ENCODE measurements around the gene ERCC6L2.

Gene ERCC6L2

GRCh38 chr9:95920017-95920416 is 44.5 kb downstream of the ERCC6L2 start:
- no peak overlapping the region for H3K4me3 ChIP-seq (ENCODE audit: low read depth, low read length)

- H3K4me3 ChIP-seq (ENCODE audit: low read depth, low read length): no peak overlapping the region
Measured at GRCh38 chr9:95923794-95924193, 48.3 kb downstream of the ERCC6L2 start.

DNA sequence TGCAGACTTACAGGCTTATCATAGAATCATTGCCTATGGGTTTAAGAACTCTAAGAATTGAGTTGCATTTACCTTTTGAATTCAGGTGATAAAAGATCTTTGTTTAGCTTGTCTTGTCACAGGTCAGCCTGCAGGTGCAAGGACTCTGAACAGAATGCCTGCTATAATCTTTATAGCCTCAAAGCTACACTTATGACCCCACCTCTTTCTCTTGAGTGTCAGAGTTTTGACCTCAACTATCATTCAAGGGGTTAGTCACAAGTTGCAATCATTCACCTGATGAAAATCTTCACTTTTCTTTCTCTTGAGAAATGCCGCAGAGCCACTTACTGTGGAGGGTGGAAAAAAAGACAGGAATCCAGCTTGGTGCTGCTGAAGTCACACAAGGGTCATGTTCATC is 49.5 kb downstream of the ERCC6L2 start:
- no peak overlapping the region for H3K4me3 ChIP-seq (ENCODE audit: low read depth, low read length)

GRCh38 chr9:95927271-95928004 is 51.9 kb downstream of the ERCC6L2 start:
- H3K4me3 ChIP-seq (ENCODE audit: low read depth, low read length): no peak overlapping the region

- no peak overlapping the region for H3K4me3 ChIP-seq (ENCODE audit: low read depth, low read length)
Measured at GRCh38 chr9:95930277-95930676, 54.8 kb downstream of the ERCC6L2 start.

- H3K4me3 ChIP-seq (ENCODE audit: low read depth, low read length): no peak overlapping the region
Measured at GRCh38 chr9:95935861-95936578, 60.5 kb downstream of the ERCC6L2 start.

DNA sequence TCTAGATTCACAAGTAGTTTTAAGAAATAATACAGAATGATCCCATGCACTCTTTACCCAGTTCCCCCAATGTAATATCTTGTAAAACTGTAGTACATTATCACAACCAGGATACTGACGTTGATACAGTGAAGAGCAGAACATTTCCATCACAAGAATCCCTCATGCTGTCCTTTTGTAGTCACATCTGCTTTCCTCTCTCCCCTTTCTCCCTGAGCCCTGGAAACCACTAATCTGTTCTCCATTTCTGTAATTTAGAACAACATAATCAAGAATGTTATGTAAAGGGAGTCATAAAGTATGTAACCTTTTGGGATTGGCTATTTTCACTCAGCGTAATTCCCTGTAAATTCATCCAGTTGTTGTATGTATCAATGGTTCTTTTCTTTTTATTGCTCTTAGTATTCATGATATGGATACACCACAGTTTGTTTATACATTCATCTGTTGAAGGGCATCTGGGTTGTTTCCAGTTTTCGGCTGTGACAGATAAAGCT is 61.1 kb downstream of the ERCC6L2 start:
- no peak overlapping the region for H3K4me3 ChIP-seq (ENCODE audit: low read depth, low read length)

DNA sequence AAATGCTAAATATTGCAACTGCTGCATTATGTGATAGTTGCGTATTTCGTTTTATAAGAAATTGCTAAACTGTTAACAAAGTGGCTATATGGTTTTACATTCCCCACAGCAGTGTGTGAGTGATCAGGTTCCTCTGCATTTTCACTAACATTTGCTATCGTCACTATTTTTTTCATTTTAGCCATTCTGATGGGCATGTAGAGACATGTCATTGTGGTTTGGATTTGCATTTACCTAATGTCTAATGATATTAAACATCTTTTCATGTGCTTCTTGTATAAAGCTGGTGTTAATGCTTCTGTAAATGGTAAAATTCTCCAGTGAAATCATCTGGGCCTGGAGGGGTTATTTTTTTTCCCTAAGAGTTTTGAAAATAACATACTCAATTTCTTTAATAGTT is 61.6 kb downstream of the ERCC6L2 start:
- H3K4me3 ChIP-seq (ENCODE audit: low read depth, low read length): no peak overlapping the region

DNA sequence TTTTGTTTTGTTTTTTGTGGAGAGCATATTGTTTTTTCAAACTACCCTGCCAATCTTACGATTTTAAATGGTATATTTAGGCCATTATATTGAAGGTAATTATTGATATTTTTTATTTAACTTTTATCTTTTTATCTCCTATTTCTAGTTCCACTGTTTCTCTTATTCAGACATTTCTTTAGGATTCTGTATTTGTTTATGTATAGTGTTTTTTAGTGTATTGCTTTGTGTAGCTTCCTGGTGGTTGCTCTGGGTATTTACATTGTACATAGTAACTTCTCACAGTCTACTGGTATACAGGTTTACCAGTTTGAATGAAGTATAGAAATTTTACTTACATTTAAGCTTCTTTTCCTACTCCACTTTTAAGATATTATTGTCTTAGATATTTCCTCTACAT is 63.2 kb downstream of the ERCC6L2 start:
- H3K4me3 ChIP-seq (ENCODE audit: low read depth, low read length): no peak overlapping the region

DNA sequence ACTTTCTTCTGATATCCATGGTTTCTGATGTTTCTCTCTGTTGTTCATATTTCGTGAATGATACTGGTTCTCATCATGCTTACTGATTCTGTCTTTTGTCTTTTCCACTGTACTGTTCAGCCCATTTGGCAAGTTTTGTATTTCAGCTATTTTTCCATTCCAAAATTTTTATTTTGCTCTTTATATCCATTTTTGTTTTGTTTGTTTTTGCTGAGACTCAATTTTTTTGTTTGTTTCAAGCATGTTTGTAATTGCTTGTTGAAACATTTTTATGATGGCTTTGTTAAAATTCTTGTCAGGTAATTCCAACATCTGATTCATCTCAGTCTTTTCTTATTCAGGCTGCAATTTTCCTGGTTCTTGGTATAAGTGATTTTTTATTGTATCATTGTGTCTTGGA is 64.0 kb downstream of the ERCC6L2 start:
- H3K4me3 ChIP-seq (ENCODE audit: low read depth, low read length): no peak overlapping the region

GRCh38 chr9:95940265-95940664 is 64.8 kb downstream of the ERCC6L2 start:
- H3K4me3 ChIP-seq (ENCODE audit: low read depth, low read length): no peak overlapping the region

DNA sequence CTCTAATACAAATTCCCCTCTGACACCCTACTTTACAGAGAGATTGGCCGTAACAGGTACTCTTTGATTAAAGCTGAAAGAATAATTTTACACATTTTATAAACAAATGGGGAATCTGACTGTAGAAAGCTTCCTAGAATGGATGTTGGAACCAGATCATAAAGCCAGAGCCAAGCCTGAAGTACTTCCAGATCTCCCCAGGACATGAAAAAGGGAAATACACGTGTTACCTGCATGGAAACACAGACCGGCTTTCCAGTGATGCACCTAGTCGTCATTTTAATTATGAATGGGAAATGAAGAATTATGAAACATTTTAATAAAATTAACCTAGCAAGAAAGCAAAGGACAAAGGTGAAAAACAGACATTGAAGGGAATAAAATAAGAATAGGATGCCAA is 66.5 kb downstream of the ERCC6L2 start:
- no peak overlapping the region for H3K4me3 ChIP-seq (ENCODE audit: low read depth, low read length)

DNA sequence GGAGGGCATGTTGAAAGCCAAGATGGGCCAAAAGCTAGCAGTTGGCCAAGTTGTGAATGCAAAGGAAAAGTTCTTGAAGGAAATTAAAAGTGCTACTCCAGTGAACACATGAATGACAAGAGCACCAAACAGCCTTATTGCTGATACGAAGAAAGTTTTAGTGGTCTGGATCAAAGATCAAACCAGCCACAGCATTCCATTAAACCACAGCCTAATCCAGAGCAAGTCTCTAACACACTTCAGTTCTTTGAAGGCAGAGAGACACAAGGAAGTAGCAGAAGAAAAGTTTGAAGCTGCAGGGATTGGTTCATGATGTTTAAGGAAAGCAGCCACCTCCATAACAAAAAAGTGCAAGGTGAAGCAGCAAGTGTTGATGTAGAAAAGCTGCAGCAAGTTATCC is 71.6 kb downstream of the ERCC6L2 start:
- H3K4me3 ChIP-seq (ENCODE audit: low read depth, low read length): no peak overlapping the region

DNA sequence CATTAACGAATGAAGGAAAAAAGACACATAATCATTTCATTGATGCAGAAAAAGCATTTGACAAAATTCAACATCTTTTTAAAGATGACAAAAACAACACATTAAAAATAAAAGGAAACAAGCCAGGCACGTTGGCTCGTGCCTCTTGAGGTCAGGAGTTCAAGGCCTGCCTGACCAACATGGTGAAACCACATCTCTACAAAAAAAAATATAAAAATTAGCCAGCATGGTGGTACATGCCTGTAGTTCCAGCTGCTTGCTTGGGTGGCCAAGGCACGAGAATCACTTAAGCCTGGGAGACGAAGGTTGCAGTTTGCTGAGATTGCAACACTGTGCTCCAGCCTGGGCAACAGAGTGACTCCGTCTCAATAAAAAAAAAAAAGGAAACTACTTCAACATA is 77.0 kb downstream of the ERCC6L2 start:
- H3K4me3 ChIP-seq (ENCODE audit: low read depth, low read length): no peak overlapping the region

DNA sequence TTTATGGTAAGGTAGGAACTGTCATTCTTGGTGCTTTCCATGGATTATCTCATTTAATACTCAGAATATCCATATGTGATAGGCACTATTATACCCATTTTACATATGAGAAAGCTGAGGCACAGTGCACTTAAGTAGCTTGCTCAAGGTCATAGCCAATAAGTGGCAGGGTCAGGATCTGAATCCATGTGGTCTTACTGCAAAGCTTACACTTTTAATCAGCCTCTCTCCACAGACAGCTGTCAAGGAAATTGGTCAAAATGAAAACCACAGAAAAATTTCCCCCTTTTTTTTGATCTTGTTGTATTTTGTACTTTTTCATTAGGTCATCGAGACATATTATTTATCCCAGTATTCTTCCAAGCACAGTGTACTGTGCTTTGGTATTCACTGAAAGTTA is 78.5 kb downstream of the ERCC6L2 start:
- no peak overlapping the region for H3K4me3 ChIP-seq (ENCODE audit: low read depth, low read length)

DNA sequence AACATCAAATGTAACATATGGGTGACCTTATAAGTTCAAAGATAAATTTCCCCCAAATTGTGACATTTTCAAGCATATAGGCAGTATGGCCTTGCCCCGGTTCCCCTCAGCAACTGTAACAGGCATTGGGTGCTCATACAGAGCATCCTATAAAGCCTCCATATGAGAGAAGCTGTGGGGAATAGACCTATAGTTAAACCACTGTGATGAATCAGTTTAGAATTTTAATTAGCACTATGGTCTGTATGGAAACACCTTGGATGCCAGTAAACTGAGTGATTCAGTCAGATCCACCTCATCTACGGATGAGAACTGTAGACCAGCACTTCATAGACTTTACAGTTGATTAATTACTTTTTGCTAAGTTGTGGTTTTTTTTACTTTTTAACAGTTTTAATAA is 79.4 kb downstream of the ERCC6L2 start:
- H3K4me3 ChIP-seq (ENCODE audit: low read depth, low read length): no peak overlapping the region

- no peak overlapping the region for H3K4me3 ChIP-seq (ENCODE audit: low read depth, low read length)
Measured at GRCh38 chr9:95962936-95963335, 87.4 kb downstream of the ERCC6L2 start.

GRCh38 chr9:95963659-95964058 is 88.2 kb downstream of the ERCC6L2 start:
- no peak overlapping the region for H3K4me3 ChIP-seq (ENCODE audit: low read depth, low read length)

DNA sequence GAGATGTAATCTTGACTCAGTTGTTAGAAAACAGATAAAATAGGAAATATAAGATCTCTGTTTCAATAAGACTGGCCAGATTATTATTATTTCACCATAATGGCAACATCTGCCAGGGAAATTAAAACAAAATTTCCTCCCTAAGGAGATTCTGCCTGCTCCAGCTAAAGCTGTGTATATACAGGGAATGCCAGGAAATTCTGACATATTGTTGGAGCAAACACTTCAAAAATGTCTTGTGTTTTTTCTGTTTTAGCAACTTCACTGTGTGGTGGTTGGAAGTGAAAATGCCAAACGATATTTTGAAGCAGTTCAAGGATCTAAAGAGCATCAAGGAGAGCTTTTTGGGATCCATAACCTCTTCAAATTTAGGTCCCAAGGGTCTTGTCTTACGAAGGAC is 90.8 kb downstream of the ERCC6L2 start:
- no peak overlapping the region for H3K4me3 ChIP-seq (ENCODE audit: low read depth, low read length)

DNA sequence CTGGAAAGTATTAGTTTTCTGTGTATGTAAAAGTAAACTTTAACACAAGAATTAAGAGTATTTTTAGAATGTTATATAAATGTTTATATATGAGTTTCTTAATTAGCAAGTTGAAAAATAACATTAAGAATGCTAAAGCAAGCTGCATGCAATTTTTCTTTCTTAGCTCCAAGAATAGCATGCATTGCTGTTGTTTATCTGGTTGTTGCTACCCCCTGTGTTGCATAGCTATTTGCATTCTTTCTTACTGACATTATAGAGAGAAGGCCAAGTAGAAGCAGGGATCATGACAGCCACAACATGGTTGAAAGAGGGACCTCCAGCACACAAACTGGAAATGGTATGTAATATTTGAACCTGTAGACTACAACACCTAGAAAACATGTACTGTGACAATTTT is 94.8 kb downstream of the ERCC6L2 start:
- no peak overlapping the region for H3K4me3 ChIP-seq (ENCODE audit: low read depth, low read length)

- no peak overlapping the region for H3K4me3 ChIP-seq (ENCODE audit: low read depth, low read length)
Measured at GRCh38 chr9:95971815-95972214, 96.3 kb downstream of the ERCC6L2 start.

DNA sequence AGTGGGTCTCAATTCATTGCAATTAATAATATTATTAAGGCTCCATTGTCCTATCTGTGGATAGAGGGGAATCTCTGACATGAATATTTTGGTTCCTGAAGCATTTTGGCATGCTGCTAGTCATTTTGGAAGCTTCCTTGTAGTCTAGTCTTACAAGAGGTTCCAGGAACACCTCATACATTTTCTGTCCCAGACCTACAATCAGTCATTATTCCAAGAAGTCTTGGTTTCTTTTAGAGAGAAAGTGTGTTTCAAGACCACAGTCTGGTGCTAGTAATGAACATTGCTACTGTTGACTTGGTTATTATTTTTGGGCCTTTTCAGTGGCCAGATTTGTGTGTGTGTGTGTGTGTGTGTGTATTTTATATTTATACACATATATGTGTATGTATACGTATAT is 98.9 kb downstream of the ERCC6L2 start:
- H3K4me3 ChIP-seq (ENCODE audit: low read depth, low read length): no peak overlapping the region
